A549 (cell line): Measurements from ENCODE around the gene GNB4. TPM values are rescaled to one million over a fixed set of nuclear protein-coding genes. Genes with fewer than 3 reads are reported as not detected.

ENCODE experiments used
- ATAC-seq, 2 experiments: fragments of 200-7000 bp in 1 of 2; fragments of >200 bp in 1 of 2; cut with Nextera tagmentation in 1 of 2; cut with Tn5 transposase in 1 of 2; 3 replicates each; pipeline versions ENCODE4 v1.8.0 to v1.9.1; 2018 to 2020; ENCODE audit warnings: mild to moderate bottlenecking in 1 of 2, moderate library complexity in 1 of 2
- CTCF ChIA-PET: fragments of 300-600 bp; sonication (Branson Sonifier 250); formaldehyde crosslinking; extraction: SDS; loops from one replicate; lab custom pipeline; 2021; ENCODE audit warnings: antibody characterized with exemption, inconsistent platforms; lab: Yijun Ruan, JAX
- POLR2A ChIA-PET: fragments of 350-600 bp; formaldehyde crosslinking; extraction: SDS; loops from one replicate; lab custom pipeline; 2021; ENCODE audit warnings: antibody characterized with exemption, inconsistent platforms; lab: Yijun Ruan, JAX
- DNase-seq, 2 experiments: peaks; one replicate each; pipeline versions ENCODE4 v3.0.0 to v3.0.0-alpha.2; 2011 to 2016; ENCODE audit warnings: low read depth in 1 of 2, low spot score in 1 of 2
- FAIRE-seq: peaks from 2 replicates; lab custom pipeline; 2011; peaks lifted over from hg19 to GRCh38; lab: Jason Lieb, UNC
- H3K27ac ChIP-seq, 2 experiments: fragments of >200 bp; sonication (Bioruptor Twin); formaldehyde crosslinking; 3 replicates each; pipeline ENCODE4 v1.5.1; 2016 to 2017
- H3K4me1 ChIP-seq: fragments of >200 bp; sonication (Bioruptor Twin); formaldehyde crosslinking; 3 replicates; pipeline ENCODE4 v1.6.1; 2016
- H3K4me2 ChIP-seq: fragments of >200 bp; sonication (Bioruptor Twin); formaldehyde crosslinking; 3 replicates; pipeline ENCODE4 v1.6.1; 2016
- H3K4me3 ChIP-seq: fragments of >200 bp; sonication (Bioruptor Twin); formaldehyde crosslinking; 3 replicates; pipeline ENCODE4 v1.5.1; 2016
- H3K9me3 ChIP-seq: fragments of >200 bp; sonication (Bioruptor Twin); formaldehyde crosslinking; 3 replicates; pipeline ENCODE4 v1.6.1; 2016
- EHF ChIP-seq: fragments of 250-450 bp; sonication (Bioruptor Pico); IDR thresholded peaks from 2 replicates; pipeline ENCODE4 v1.5.0; 2020; ENCODE audit warnings: mild to moderate bottlenecking
- EHMT2 ChIP-seq: fragments of 200-600 bp; sonication (generic); IDR thresholded peaks from 2 replicates; pipeline ENCODE4 v1.6.1; 2016; ENCODE audit warnings: antibody characterized with exemption, low read depth, mild to moderate bottlenecking, moderate library complexity
- EP300 ChIP-seq, 2 experiments: fragments of >200 bp; sonication (Bioruptor Twin); formaldehyde crosslinking; IDR thresholded peaks; 2 replicates in 1 of 2; 3 replicates in 1 of 2; pipeline ENCODE4 v1.6.1; 2016 to 2017
- ESRRA ChIP-seq: fragments of 150-350 bp; IDR thresholded peaks from 2 replicates; pipeline ENCODE4 v1.6.1; 2014; ENCODE audit warnings: mild to moderate bottlenecking, low read length, borderline replicate concordance
- FOXS1 ChIP-seq: fragments of 250-450 bp; sonication (Bioruptor Pico); IDR thresholded peaks from 2 replicates; pipeline ENCODE4 v1.5.0; 2020; ENCODE audit warnings: mild to moderate bottlenecking, moderate library complexity
- GATA3 ChIP-seq: IDR thresholded peaks from 2 replicates; pipeline ENCODE4 v1.6.1; 2012; ENCODE audit warnings: borderline replicate concordance
- NR3C1 ChIP-seq: fragments of >200 bp; sonication (Bioruptor Twin); formaldehyde crosslinking; IDR thresholded peaks from 3 replicates; pipeline ENCODE4 v1.6.1; 2017
- RFX5 ChIP-seq: fragments of 450-650 bp; IDR thresholded peaks from 2 replicates; pipeline ENCODE4 v1.7.1; 2014; ENCODE audit warnings: antibody characterized with exemption, mild to moderate bottlenecking, moderate library complexity
- SMC3 ChIP-seq: fragments of >200 bp; sonication (Bioruptor Twin); formaldehyde crosslinking; IDR thresholded peaks from 3 replicates; pipeline ENCODE4 v1.6.1; 2018; ENCODE audit warnings: inconsistent platforms
- TFCP2L1 ChIP-seq: fragments of 250-450 bp; sonication (Bioruptor Pico); IDR thresholded peaks from 2 replicates; pipeline ENCODE4 v1.5.0; 2021; ENCODE audit warnings: mild to moderate bottlenecking
- ZSCAN20 ChIP-seq: fragments of 250-450 bp; sonication (Bioruptor Pico); IDR thresholded peaks from 2 replicates; pipeline ENCODE4 v1.8.0; 2022; ENCODE audit warnings: mild to moderate bottlenecking, moderate library complexity
- WGBS: methylation state at CpG from one replicate; pipeline ENCODE4 v1.1.6; 2017; ENCODE audit errors: missing lambda C conversion rate; 5-methylcytosine and 5-hydroxymethylcytosine counted together
- polyA plus RNA-seq, 4 experiments: library from polyadenylated mRNA; depleted of rRNA in 3 of 4; stranded (reverse); fragments of >200 nt; fragmentation: RNase III in 1 of 4; extraction: RNeasy Plus Mini Kit Qiagen cat#74134 plus additional on column Dnase treatment in 1 of 4; gene quantifications; 2 replicates in 3 of 4; 3 replicates in 1 of 4; pipeline ENCODE4 v1.2.3, GENCODE V29; 2011 to 2017
- TF ChIP-seq, protein P1 (sequence below): IDR thresholded peaks from 2 replicates; pipeline ENCODE4 v1.6.1; 2012
- TF ChIP-seq, protein P2 (sequence below): IDR thresholded peaks from 2 replicates; pipeline ENCODE4 v1.6.1; 2012
- TF ChIP-seq, protein P3 (sequence below): fragments of 200-600 bp; sonication (generic); IDR thresholded peaks from 2 replicates; pipeline ENCODE4 v1.6.1; 2016; ENCODE audit warnings: antibody characterized with exemption, mild to moderate bottlenecking, moderate library complexity
- TF ChIP-seq, protein P4 (sequence below): fragments of 150-350 bp; IDR thresholded peaks from 2 replicates; pipeline ENCODE4 v1.6.1; 2014; ENCODE audit warnings: low read depth, mild to moderate bottlenecking, low read length

The GNB4 gene
- polyA plus RNA-seq, 2 of the 4 experiments (the other 2 are of a cell fraction): 10.9 to 22.7 TPM

DNA sequence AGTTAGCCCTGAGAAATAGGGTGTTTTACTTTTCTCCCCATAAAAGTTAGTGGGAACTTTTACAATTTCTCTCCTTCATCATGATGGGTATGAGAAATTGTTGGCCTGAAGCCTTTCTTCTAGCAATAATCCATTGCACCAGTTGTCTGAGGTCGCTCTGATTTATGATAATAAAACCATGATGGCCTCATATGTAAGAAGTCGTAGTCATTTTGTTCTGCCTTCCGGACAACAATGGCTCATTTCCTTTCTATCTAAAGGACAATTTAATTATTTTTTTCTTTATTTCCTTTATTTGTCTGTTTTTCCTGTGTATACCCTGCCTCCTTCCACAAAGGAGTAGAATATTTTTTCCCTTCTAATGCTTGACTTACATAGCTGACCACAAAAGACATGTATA is 31.6 kb upstream of the GNB4 start:
- H3K9me3 ChIP-seq: no peaks in the 10 kb centered on the region
- no peaks in the 10 kb centered on the region for H3K4me1 ChIP-seq
- POLR2A ChIA-PET: no interaction called here
- H3K27ac ChIP-seq: no peak overlapping the region
- H3K4me3 ChIP-seq: no peak overlapping the region
- ATAC-seq (no peak), FAIRE-seq (no peak)
- 51% methylated on average over 3 of the region's 3 CpGs for WGBS
- H3K4me2 ChIP-seq: no peak overlapping the region
- CTCF ChIA-PET: no interaction called here
- TF ChIP-seq FOXS1: no peak
- no peak for TF ChIP-seq EHF (CRISPR knock-in tag)
- no peak for TF ChIP-seq TFCP2L1
- TF ChIP-seq, protein P1, sequence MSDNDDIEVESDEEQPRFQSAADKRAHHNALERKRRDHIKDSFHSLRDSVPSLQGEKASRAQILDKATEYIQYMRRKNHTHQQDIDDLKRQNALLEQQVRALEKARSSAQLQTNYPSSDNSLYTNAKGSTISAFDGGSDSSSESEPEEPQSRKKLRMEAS: no peak
- TF ChIP-seq SMC3: no peak
- TF ChIP-seq, protein P2, sequence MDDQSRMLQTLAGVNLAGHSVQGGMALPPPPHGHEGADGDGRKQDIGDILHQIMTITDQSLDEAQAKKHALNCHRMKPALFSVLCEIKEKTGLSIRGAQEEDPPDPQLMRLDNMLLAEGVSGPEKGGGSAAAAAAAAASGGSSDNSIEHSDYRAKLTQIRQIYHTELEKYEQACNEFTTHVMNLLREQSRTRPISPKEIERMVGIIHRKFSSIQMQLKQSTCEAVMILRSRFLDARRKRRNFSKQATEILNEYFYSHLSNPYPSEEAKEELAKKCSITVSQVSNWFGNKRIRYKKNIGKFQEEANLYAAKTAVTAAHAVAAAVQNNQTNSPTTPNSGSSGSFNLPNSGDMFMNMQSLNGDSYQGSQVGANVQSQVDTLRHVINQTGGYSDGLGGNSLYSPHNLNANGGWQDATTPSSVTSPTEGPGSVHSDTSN: no peak
- no peak for TF ChIP-seq ESRRA
- TF ChIP-seq, all 56 proteins: peak for 0
- DNase-seq: no peak

DNA sequence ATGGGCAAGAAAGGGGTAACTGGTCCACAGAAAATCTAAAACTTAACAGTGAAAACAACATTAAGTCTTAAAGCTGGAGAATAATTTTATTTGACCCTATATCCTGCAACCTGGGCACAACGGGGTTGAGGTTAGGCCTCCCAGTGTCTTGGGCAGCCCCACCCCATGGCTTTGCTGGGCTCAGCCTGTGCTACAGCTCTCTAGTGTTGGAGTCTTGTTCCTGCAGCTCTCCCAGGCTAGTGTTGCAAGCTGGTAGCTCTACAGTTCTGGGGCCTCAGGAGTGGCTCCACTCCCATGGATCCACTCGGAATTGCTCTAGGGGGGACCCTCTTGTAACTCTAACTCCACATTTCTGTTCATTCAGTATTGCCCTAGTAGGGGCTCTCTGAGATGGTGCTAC is 24.9 kb upstream of the GNB4 start:
- H3K9me3 ChIP-seq: no peaks in the 10 kb centered on the region
- peak in 1 of 2 experiments; percentile 5 for DNase-seq
- no peak for FAIRE-seq
- ATAC-seq: peak; percentile 68 to 77; a peak in 2 of 6 replicates
- H3K4me3 ChIP-seq: no peak overlapping the region
- POLR2A ChIA-PET: no interaction called here
- H3K27ac ChIP-seq: no peak overlapping the region
- no peak overlapping the region for H3K4me2 ChIP-seq
- CTCF ChIA-PET: no interaction called here
- 37% methylated on average over 2 of the region's 2 CpGs for WGBS
- TF ChIP-seq RFX5: no peak
- TF ChIP-seq, protein P3, sequence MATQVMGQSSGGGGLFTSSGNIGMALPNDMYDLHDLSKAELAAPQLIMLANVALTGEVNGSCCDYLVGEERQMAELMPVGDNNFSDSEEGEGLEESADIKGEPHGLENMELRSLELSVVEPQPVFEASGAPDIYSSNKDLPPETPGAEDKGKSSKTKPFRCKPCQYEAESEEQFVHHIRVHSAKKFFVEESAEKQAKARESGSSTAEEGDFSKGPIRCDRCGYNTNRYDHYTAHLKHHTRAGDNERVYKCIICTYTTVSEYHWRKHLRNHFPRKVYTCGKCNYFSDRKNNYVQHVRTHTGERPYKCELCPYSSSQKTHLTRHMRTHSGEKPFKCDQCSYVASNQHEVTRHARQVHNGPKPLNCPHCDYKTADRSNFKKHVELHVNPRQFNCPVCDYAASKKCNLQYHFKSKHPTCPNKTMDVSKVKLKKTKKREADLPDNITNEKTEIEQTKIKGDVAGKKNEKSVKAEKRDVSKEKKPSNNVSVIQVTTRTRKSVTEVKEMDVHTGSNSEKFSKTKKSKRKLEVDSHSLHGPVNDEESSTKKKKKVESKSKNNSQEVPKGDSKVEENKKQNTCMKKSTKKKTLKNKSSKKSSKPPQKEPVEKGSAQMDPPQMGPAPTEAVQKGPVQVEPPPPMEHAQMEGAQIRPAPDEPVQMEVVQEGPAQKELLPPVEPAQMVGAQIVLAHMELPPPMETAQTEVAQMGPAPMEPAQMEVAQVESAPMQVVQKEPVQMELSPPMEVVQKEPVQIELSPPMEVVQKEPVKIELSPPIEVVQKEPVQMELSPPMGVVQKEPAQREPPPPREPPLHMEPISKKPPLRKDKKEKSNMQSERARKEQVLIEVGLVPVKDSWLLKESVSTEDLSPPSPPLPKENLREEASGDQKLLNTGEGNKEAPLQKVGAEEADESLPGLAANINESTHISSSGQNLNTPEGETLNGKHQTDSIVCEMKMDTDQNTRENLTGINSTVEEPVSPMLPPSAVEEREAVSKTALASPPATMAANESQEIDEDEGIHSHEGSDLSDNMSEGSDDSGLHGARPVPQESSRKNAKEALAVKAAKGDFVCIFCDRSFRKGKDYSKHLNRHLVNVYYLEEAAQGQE: no peak
- no peak for TF ChIP-seq ESRRA
- TF ChIP-seq NR3C1: no peak
- H3K4me1 ChIP-seq: no peaks in the 10 kb centered on the region

DNA sequence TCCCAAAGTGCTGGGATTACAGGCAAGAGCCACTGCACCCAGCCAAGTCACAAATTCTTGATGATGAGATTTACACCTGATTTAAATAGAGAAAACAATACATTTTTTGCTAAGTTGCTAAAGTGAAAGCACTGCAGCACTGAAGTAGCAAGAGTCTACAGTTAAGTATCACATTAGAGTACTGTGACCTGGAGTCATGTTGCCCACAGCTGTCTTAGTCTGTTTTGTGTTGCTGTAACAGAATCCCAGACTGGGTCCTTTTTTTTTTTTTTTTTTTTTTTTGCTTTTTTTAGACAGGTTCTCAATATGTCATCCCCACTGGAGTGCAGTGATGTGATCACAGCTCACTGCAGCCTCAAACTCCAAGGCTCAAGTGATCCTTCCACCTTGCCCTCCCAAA is 23.2 kb upstream of the GNB4 start:
- H3K27ac ChIP-seq: no peak overlapping the region
- CTCF ChIA-PET: interaction anchor here (0.9 to 1.0 kb wide), 2 partner anchors 15 to 84 kb away, joined by 3 to 4 read pairs; no protein-coding TSS in a partner anchor
- no peak for FAIRE-seq
- no peaks in the 10 kb centered on the region for H3K4me1 ChIP-seq
- ATAC-seq: no peak
- H3K4me3 ChIP-seq: no peak overlapping the region
- TF ChIP-seq GATA3 (no peak), EHMT2 (no peak), EP300 (IDR thresholded peaks at IDR 0.05) (no peak), ZSCAN20 (no peak)
- TF ChIP-seq, protein P4, sequence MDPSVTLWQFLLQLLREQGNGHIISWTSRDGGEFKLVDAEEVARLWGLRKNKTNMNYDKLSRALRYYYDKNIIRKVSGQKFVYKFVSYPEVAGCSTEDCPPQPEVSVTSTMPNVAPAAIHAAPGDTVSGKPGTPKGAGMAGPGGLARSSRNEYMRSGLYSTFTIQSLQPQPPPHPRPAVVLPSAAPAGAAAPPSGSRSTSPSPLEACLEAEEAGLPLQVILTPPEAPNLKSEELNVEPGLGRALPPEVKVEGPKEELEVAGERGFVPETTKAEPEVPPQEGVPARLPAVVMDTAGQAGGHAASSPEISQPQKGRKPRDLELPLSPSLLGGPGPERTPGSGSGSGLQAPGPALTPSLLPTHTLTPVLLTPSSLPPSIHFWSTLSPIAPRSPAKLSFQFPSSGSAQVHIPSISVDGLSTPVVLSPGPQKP: no peak
- TF ChIP-seq, protein P3: no peak
- TF ChIP-seq, protein P1: no peak
- no peaks in the 10 kb centered on the region for H3K9me3 ChIP-seq
- no peak overlapping the region for H3K4me2 ChIP-seq
- no peak for DNase-seq
- POLR2A ChIA-PET: no interaction called here
